ENCODE data around the gene CAMKMT. TPM values are rescaled to one million over a fixed set of nuclear protein-coding genes. Genes with fewer than 3 reads are reported as not detected.

CAMKMT gene
- total and polyA plus RNA-seq, 9 of the 15 experiments (the other 6 are each of a cell fraction or from before 2014, with no cell fraction given), result 1.6 to 15.3 (median 7.4) TPM

DNA sequence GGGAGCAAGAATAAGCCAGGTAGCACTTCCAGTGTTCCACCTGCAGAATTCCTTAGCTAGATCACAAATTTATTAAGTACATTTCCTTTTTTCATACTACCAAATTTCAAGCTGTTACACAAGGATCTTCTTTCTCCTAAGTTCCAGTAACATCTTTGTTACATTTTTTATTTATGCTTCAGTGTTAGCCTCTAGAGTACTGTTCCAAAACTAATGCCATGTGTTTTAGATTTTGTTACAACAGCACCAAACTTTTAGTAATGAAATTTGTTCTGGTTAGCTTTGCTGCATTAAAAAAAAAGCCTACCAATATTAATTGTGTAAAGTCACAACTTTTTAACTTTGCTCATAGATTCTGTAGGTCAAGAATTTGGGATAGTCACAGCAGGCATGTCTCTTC is 161.1 kb downstream of the CAMKMT start:
- intact Hi-C loops (cut with micrococcal nuclease), result no loop called here
- Histone ChIP-seq H3K27ac (ENCODE audit: extremely low read depth, low read depth, low read length) (no peak overlapping the region), H4K20me1 (replicated peaks; ENCODE audit: control insufficient read depth, insufficient read depth, low read length) (no peaks in the 10 kb centered on the region), H3K79me2 (ENCODE audit: control insufficient read depth, insufficient read depth, low read length) (no peaks in the 10 kb centered on the region), H3K9me1 (ENCODE audit: control insufficient read depth, insufficient read depth, low read length) (no peaks in the 10 kb centered on the region), H3K4me3 (no peak overlapping the region), H3K9me3 (replicated peaks; ENCODE audit: control insufficient read depth, insufficient read depth, low read depth, low read length) (no peaks in the 10 kb centered on the region), H3K4me1 (replicated peaks in 1 of 2; ENCODE audit: control insufficient read depth in 2 of 2, insufficient read depth in 2 of 2, low read length in 2 of 2) (no peaks in the 10 kb centered on the region; a peak in 1 of 5 replicates), H2AFZ (ENCODE audit: low read depth, low read length) (no peak overlapping the region), H3K9ac (ENCODE audit: insufficient read depth in 1 of 2, low read depth in 2 of 2, low read length in 2 of 2) (no peak overlapping the region), H3K27me3 (ENCODE audit: control insufficient read depth in 2 of 2, insufficient read depth in 2 of 2, low read length in 2 of 2) (no peaks in the 10 kb centered on the region), H3K36me3 (ENCODE audit: control insufficient read depth, insufficient read depth, low read length) (no peaks in the 10 kb centered on the region), H3K4me2 (ENCODE audit: insufficient read depth, low read length) (no peak overlapping the region)
- in situ Hi-C loops (cut with MboI), result no loop called here
- FAIRE-seq (no peak), ATAC-seq (no peak), DNase-seq (ENCODE audit: extremely low read depth in 1 of 4, low spot score in 3 of 4) (no peak)
- no TSS peak for BruUV-seq (replicated peaks)
- TF ChIP-seq HMG20B (CRISPR knock-in tag; IDR thresholded peaks at IDR 0.05), result no peak
- CTCF ChIA-PET (ENCODE audit: low intra/inter-chr PET ratio), result no interaction called here
- POLR2A ChIA-PET, result no interaction called here

DNA sequence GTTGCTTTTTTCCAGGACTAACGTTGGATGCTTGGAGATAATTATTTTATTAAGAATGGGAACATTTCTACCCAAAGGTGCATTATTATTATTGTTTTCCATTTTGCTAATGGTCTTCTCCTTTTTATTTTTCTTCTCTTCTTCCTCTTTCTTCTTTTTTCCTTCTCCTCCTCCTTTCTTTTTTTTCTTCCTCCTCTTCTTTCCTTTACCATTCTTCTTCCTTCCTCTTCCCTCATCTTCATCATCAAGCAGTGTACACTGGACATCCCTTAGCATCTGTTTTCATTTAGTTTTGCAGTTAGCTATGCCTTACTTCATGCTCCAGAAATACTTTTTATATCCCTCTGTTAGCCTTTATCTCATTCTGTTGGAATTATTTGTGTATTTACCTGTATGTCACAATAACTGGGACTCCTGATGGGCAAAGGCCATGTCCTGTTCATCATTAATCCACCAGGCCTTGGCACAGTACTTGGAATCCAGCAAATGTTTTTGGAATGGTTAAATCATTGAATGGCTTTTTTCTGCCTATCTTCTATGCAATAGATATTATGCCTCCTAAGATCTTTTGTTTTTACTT is 162.7 kb downstream of the CAMKMT start:
- ATAC-seq (no peak), DNase-seq (ENCODE audit: extremely low read depth in 1 of 4, low spot score in 3 of 4) (no peak), FAIRE-seq (no peak)
- intact Hi-C loops (cut with micrococcal nuclease), result no loop called here
- WGBS (ENCODE audit: insufficient coverage, low coverage, missing lambda C conversion rate), result 0% methylated on average over 1 of the region's 1 CpG
- no peaks in the 10 kb centered on the region for H3K36me3 ChIP-seq (ENCODE audit: control insufficient read depth, insufficient read depth, low read length)
- BruUV-seq (replicated peaks), result no TSS peak
- H3K79me2 ChIP-seq (ENCODE audit: control insufficient read depth, insufficient read depth, low read length), result no peaks in the 10 kb centered on the region
- no peaks in the 10 kb centered on the region; a peak in 1 of 5 replicates for H3K4me1 ChIP-seq (replicated peaks in 1 of 2; ENCODE audit: control insufficient read depth in 2 of 2, insufficient read depth in 2 of 2, low read length in 2 of 2)
- H4K20me1 ChIP-seq (replicated peaks; ENCODE audit: control insufficient read depth, insufficient read depth, low read length), result no peaks in the 10 kb centered on the region
- in situ Hi-C loops (cut with MboI), result no loop called here
- H2AFZ ChIP-seq (ENCODE audit: low read depth, low read length), result no peak overlapping the region
- H3K4me2 ChIP-seq (ENCODE audit: insufficient read depth, low read length), result no peak overlapping the region
- H3K9me3 ChIP-seq (replicated peaks; ENCODE audit: control insufficient read depth, insufficient read depth, low read depth, low read length), result no peaks in the 10 kb centered on the region
- no peak overlapping the region for H3K4me3 ChIP-seq
- no peaks in the 10 kb centered on the region for H3K9me1 ChIP-seq (ENCODE audit: control insufficient read depth, insufficient read depth, low read length)
- TF ChIP-seq, protein P1, sequence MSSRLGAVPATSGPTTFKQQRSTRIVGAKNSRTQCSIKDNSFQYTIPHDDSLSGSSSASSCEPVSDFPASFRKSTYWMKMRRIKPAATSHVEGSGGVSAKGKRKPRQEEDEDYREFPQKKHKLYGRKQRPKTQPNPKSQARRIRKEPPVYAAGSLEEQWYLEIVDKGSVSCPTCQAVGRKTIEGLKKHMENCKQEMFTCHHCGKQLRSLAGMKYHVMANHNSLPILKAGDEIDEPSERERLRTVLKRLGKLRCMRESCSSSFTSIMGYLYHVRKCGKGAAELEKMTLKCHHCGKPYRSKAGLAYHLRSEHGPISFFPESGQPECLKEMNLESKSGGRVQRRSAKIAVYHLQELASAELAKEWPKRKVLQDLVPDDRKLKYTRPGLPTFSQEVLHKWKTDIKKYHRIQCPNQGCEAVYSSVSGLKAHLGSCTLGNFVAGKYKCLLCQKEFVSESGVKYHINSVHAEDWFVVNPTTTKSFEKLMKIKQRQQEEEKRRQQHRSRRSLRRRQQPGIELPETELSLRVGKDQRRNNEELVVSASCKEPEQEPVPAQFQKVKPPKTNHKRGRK (tag; IDR thresholded peaks at IDR 0.05), result peak; percentile 58
- no peak for TF ChIP-seq ETS2 (tag; IDR thresholded peaks at IDR 0.05; ENCODE audit: borderline replicate concordance, poor library complexity, severe bottlenecking)
- no peaks in the 10 kb centered on the region for H3K27me3 ChIP-seq (ENCODE audit: control insufficient read depth in 2 of 2, insufficient read depth in 2 of 2, low read length in 2 of 2)
- no peak overlapping the region for H3K9ac ChIP-seq (ENCODE audit: insufficient read depth in 1 of 2, low read depth in 2 of 2, low read length in 2 of 2)
- no peak overlapping the region for H3K27ac ChIP-seq (ENCODE audit: extremely low read depth, low read depth, low read length)
- ChIA-PET CTCF (ENCODE audit: low intra/inter-chr PET ratio) (no interaction called here), POLR2A (interaction anchor here (0.6 to 1.5 kb wide), 2 partner anchors 8 to 39 kb away, joined by 3 read pairs; no protein-coding TSS in a partner anchor)
